Adrenal gland (tissue), 5 donors: ENCODE results near the gene COL17A1.

Experiments
- POLR2A ChIP-seq, 2 donors: fragments of 450-650 bp; IDR thresholded peaks; one replicate each; pipeline ENCODE4 v1.6.1; 2017; ENCODE audit warnings: antibody characterized with exemption in 2 of 2, mild to moderate bottlenecking in 2 of 2, moderate library complexity in 1 of 2
- TF ChIP-seq, protein P1 (sequence below), 6 experiments: fragments of 450-650 bp in 4 of 6; fragments of 200-600 bp in 2 of 6; sonication (generic) in 1 of 6; IDR thresholded peaks; 1 replicate in 5 of 6; 2 replicates in 1 of 6; pipeline versions ENCODE4 v1.5.1 to v1.8.0; 2016 to 2021; ENCODE audit warnings: antibody characterized with exemption in 6 of 6, mild to moderate bottlenecking in 2 of 6, moderate library complexity in 1 of 6
- donor health status: DM: no; HTN: no; CAD: no.

DNA sequence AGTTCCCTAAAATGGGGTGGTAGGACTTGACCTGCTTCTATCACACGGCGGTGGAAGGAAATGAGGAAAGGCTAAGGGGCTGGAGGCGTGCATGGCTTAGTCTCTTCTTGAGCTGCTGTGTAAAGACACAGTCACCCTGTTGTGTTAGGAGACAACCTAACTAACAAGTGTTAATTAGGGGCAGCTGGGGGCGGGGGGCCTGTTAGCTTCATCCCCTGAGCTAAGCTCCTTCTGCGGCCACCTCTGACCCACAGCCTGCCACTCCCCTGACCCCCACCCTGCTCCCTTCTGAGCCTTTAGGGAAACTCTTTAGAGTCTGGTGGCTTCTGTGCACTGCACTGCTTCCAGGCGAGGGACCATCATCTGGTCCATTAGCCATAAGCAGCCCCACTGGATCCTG, 28.0 kb downstream of the COL17A1 start:
- TF ChIP-seq, protein P1, sequence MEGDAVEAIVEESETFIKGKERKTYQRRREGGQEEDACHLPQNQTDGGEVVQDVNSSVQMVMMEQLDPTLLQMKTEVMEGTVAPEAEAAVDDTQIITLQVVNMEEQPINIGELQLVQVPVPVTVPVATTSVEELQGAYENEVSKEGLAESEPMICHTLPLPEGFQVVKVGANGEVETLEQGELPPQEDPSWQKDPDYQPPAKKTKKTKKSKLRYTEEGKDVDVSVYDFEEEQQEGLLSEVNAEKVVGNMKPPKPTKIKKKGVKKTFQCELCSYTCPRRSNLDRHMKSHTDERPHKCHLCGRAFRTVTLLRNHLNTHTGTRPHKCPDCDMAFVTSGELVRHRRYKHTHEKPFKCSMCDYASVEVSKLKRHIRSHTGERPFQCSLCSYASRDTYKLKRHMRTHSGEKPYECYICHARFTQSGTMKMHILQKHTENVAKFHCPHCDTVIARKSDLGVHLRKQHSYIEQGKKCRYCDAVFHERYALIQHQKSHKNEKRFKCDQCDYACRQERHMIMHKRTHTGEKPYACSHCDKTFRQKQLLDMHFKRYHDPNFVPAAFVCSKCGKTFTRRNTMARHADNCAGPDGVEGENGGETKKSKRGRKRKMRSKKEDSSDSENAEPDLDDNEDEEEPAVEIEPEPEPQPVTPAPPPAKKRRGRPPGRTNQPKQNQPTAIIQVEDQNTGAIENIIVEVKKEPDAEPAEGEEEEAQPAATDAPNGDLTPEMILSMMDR (IDR thresholded peaks at IDR 0.05) = no peak
- TF ChIP-seq POLR2A (IDR thresholded peaks at IDR 0.05) = no peak
